NT2/D1 (cell line): ENCODE measurements around the gene PDCD4.

Experiments
- SUZ12 ChIP-seq: IDR thresholded peaks from 2 replicates; pipeline ENCODE4 v1.6.1; 2011; ENCODE audit not compliant: insufficient read length, insufficient read depth; ENCODE audit errors: extremely low read depth
- ZNF274 ChIP-seq: IDR thresholded peaks from 2 replicates; pipeline ENCODE4 v1.6.1; 2011; ENCODE audit warnings: mild to moderate bottlenecking, low read depth, low read length

DNA sequence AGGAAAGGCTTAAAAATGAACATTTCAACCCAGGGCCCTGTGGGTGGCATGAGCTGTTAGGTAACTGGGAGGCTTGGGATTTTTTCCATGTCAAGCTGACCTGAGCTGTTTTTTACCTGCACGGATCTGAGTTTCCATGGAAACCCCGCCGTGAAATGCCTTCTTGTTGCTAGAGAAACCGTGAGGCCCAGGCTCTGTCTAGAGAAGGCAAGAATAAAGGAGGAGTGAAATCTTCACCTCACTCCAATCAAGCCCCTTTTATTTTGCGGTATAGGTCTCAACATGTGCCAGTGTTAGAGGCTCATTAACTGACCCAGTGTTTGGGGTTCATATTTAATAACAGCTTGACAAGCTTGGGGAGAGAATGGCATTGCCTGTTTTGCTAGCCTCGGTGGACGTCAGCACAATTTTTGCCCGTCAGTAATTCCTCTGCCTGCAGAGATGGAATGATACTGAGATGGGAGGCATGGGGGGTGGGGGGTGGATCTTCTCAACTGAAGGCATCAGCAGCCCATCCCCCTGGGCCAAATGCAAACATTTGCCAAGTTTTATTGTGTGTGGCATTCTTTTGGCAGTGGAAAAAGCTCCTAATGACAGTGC is 48.9 kb upstream of the PDCD4 start:
- TF ChIP-seq SUZ12 (no peak), ZNF274 (no peak)
